H9 (cell line): ENCODE data around the gene UNC5B. TPM values are rescaled to one million over a fixed set of nuclear protein-coding genes. Genes with fewer than 3 reads are reported as not detected.

Experiments used
- DNase-seq: peaks from one replicate; pipeline ENCODE4 v3.0.0-alpha.2; 2017
- H2AFZ ChIP-seq: one replicate; pipeline ENCODE4 v1.6.1; 2013; ENCODE audit warnings: mild to moderate bottlenecking, low read length, control low read depth, moderate library complexity
- H2AK5ac ChIP-seq: 2 replicates; pipeline ENCODE4 v1.6.1; 2013; ENCODE audit warnings: low read length, control low read depth, mixed read lengths; ENCODE audit not compliant: insufficient read length
- H2BK120ac ChIP-seq: one replicate; pipeline ENCODE4 v1.6.1; 2013; ENCODE audit warnings: low read depth, mild to moderate bottlenecking, low read length, control low read depth, inconsistent platforms; ENCODE audit not compliant: poor library complexity, severe bottlenecking
- H2BK12ac ChIP-seq: 2 replicates; pipeline ENCODE4 v1.6.1; 2013; ENCODE audit warnings: low read length, control low read depth, mixed read lengths, low read depth; ENCODE audit not compliant: insufficient read length
- H2BK15ac ChIP-seq: 2 replicates; pipeline ENCODE4 v1.6.1; 2013; ENCODE audit warnings: low read depth, low read length, control low read depth
- H2BK20ac ChIP-seq: one replicate; pipeline ENCODE4 v1.6.1; 2013; ENCODE audit warnings: low read depth, mild to moderate bottlenecking, low read length, control low read depth, inconsistent platforms; ENCODE audit not compliant: poor library complexity, severe bottlenecking
- H2BK5ac ChIP-seq: 2 replicates; pipeline ENCODE4 v1.6.1; 2013; ENCODE audit warnings: low read length, control low read depth, mixed read lengths; ENCODE audit not compliant: insufficient read length
- H3K14ac ChIP-seq: 2 replicates; pipeline ENCODE4 v1.6.1; 2013; ENCODE audit warnings: low read length, control low read depth; ENCODE audit not compliant: insufficient read depth
- H3K18ac ChIP-seq: 2 replicates; pipeline ENCODE4 v1.6.1; 2013; ENCODE audit warnings: low read depth, mild to moderate bottlenecking, mixed read lengths, low read length, control low read depth; ENCODE audit not compliant: insufficient read length
- H3K23ac ChIP-seq: 2 replicates; pipeline ENCODE4 v1.6.1; 2013; ENCODE audit warnings: low read length, control low read depth, mixed read lengths, low read depth; ENCODE audit not compliant: insufficient read length
- H3K23me2 ChIP-seq: 2 replicates; pipeline ENCODE4 v1.6.1; 2013; ENCODE audit warnings: low read depth, mild to moderate bottlenecking, mixed read lengths, low read length, control low read depth; ENCODE audit not compliant: insufficient read length, poor library complexity, severe bottlenecking
- H3K27ac ChIP-seq: 2 replicates; pipeline ENCODE4 v1.5.1; 2013; ENCODE audit warnings: low read length, control low read depth, mixed read lengths, low read depth; ENCODE audit not compliant: insufficient read length
- H3K27me3 ChIP-seq: 2 replicates; pipeline ENCODE4 v1.6.1; 2013; ENCODE audit warnings: low read length, control low read depth, inconsistent platforms; ENCODE audit not compliant: insufficient read depth
- H3K4ac ChIP-seq: 2 replicates; pipeline ENCODE4 v1.6.1; 2013; ENCODE audit warnings: low read depth, mild to moderate bottlenecking, control low read depth, inconsistent platforms, low read length, moderate library complexity
- H3K4me1 ChIP-seq: 2 replicates; pipeline ENCODE4 v1.6.1; 2013; ENCODE audit warnings: low read length, control low read depth, inconsistent platforms; ENCODE audit not compliant: insufficient read depth
- H3K4me2 ChIP-seq: 2 replicates; pipeline ENCODE4 v1.6.1; 2013; ENCODE audit warnings: low read length, control low read depth, mixed read lengths; ENCODE audit not compliant: insufficient read length, insufficient read depth
- H3K56ac ChIP-seq: 2 replicates; pipeline ENCODE4 v1.6.1; 2013; ENCODE audit warnings: low read depth, mild to moderate bottlenecking, mixed read lengths, low read length, control low read depth; ENCODE audit not compliant: insufficient read length
- H3K79me1 ChIP-seq: 2 replicates; pipeline ENCODE4 v1.6.1; 2013; ENCODE audit warnings: low read depth, mild to moderate bottlenecking, moderate library complexity, low read length, control low read depth, inconsistent platforms; ENCODE audit not compliant: insufficient read depth, poor library complexity, severe bottlenecking
- H3K79me2 ChIP-seq: 2 replicates; pipeline ENCODE4 v1.6.1; 2013; ENCODE audit warnings: low read length, control low read depth, inconsistent platforms; ENCODE audit not compliant: insufficient read depth
- H3K9ac ChIP-seq: 2 replicates; pipeline ENCODE4 v1.6.1; 2013; ENCODE audit warnings: low read length, control low read depth, mixed read lengths; ENCODE audit not compliant: insufficient read length; ENCODE audit errors: extremely low read depth
- H3K9me3 ChIP-seq: one replicate; pipeline ENCODE4 v1.6.1; 2013; ENCODE audit warnings: low read depth, low read length, inconsistent platforms; ENCODE audit not compliant: control insufficient read depth
- H3T11ph ChIP-seq: one replicate; pipeline ENCODE4 v1.6.1; 2013; ENCODE audit warnings: mild to moderate bottlenecking, low read length, control low read depth, inconsistent platforms
- H4K20me1 ChIP-seq: one replicate; pipeline ENCODE4 v1.6.1; 2013; ENCODE audit not compliant: control insufficient read depth, insufficient read length, insufficient read depth
- H4K5ac ChIP-seq: 2 replicates; pipeline ENCODE4 v1.6.1; 2013; ENCODE audit warnings: low read depth, mild to moderate bottlenecking, mixed read lengths, low read length, control low read depth; ENCODE audit not compliant: insufficient read length
- H4K8ac ChIP-seq: replicated peaks from 2 replicates; pipeline ENCODE4 v1.6.1; 2013; ENCODE audit warnings: low read length, control low read depth, mixed read lengths, low read depth; ENCODE audit not compliant: insufficient read length
- H4K91ac ChIP-seq: 2 replicates; pipeline ENCODE4 v1.6.1; 2013; ENCODE audit warnings: low read depth, mild to moderate bottlenecking, moderate library complexity, mixed read lengths, low read length, control low read depth; ENCODE audit not compliant: insufficient read length
- H3K27ac Mint-ChIP-seq, 3 experiments: 2 replicates in 2 of 3; 3 replicates in 1 of 3; pipeline ENCODE4 v1.8.0; 2020 to 2021; ENCODE audit warnings: mixed read lengths in 3 of 3, mild to moderate bottlenecking in 1 of 3, moderate library complexity in 1 of 3
- H3K27me3 Mint-ChIP-seq: 2 replicates; pipeline ENCODE4 v1.8.0; 2021; ENCODE audit warnings: low read depth, mild to moderate bottlenecking, moderate library complexity, mixed read lengths
- H3K36me3 Mint-ChIP-seq, 3 experiments: 2 replicates in 2 of 3; 3 replicates in 1 of 3; pipeline ENCODE4 v1.8.0; 2020 to 2021; ENCODE audit warnings: low read depth in 3 of 3, mixed read lengths in 3 of 3; ENCODE audit not compliant: insufficient read depth in 1 of 3
- H3K4me1 Mint-ChIP-seq, 2 experiments: 2 replicates each; pipeline ENCODE4 v1.8.0; 2020; ENCODE audit warnings: mixed read lengths in 2 of 2
- H3K4me3 Mint-ChIP-seq, 2 experiments: 2 replicates in 1 of 2; 3 replicates in 1 of 2; pipeline ENCODE4 v1.8.0; 2020 to 2021; ENCODE audit warnings: mild to moderate bottlenecking in 2 of 2, mixed read lengths in 2 of 2, moderate library complexity in 1 of 2
- H3K9me3 Mint-ChIP-seq, 2 experiments: 2 replicates in 1 of 2; 3 replicates in 1 of 2; pipeline ENCODE4 v1.8.0; 2020; ENCODE audit warnings: mild to moderate bottlenecking in 2 of 2, mixed read lengths in 2 of 2, moderate library complexity in 1 of 2
- CTCF ChIP-seq: fragments of 200-600 bp; sonication (generic); conservative IDR thresholded peaks from 3 replicates; pipeline ENCODE4 v1.8.0; 2021; ENCODE audit warnings: antibody characterized with exemption, mild to moderate bottlenecking
- WGBS: extraction: QIAGEN DNeasy Blood & Tissue Kit; methylation state at CpG from one replicate; pipeline ENCODE4 v1.1.7; 2013; ENCODE audit warnings: missing lambda C conversion rate, low lambda C conversion rate, mixed read lengths; ENCODE audit not compliant: insufficient read length; ENCODE audit errors: extremely low coverage; 5-methylcytosine and 5-hydroxymethylcytosine counted together
- total RNA-seq: library from RNA; stranded (reverse); gene quantifications from 2 replicates; pipeline ENCODE4 v1.2.1, GENCODE V29; 2021

Gene UNC5B
- total RNA-seq, 1 experiment from 2014 or later: 28.4 TPM

GRCh38 chr10:71258446-71259145 lies 46.2 kb downstream of the UNC5B start:
- H2AFZ ChIP-seq: no peak overlapping the region
- no peaks in the 10 kb centered on the region for H3K27me3 ChIP-seq
- H4K91ac ChIP-seq: no peak overlapping the region
- H3K18ac ChIP-seq: no peak overlapping the region
- H3K27ac Mint-ChIP-seq: no peak overlapping the region
- no peak overlapping the region for H2BK120ac ChIP-seq
- no peak overlapping the region for H3T11ph ChIP-seq
- no peak for DNase-seq
- H2BK12ac ChIP-seq: no peak overlapping the region
- no peak overlapping the region for H3K56ac ChIP-seq
- H2BK5ac ChIP-seq: no peak overlapping the region
- no peak overlapping the region for H3K4me2 ChIP-seq
- H3K79me2 ChIP-seq: no peaks in the 10 kb centered on the region
- no peaks in the 10 kb centered on the region for H4K20me1 ChIP-seq
- no peak overlapping the region for H3K4ac ChIP-seq
- H2BK20ac ChIP-seq: no peak overlapping the region
- no CpG with 5 or more reads among the region's 9 CpGs for WGBS
- H3K9me3 Mint-ChIP-seq: no peaks in the 10 kb centered on the region; a peak in 2 of 5 replicates
- H3K36me3 Mint-ChIP-seq: peaks cover 0 to 2% (median 0%) of the 10 kb centered on the region in 3 experiments; a peak in 2 of 7 replicates
- H3K9me3 ChIP-seq: no peaks in the 10 kb centered on the region
- H3K9ac ChIP-seq: no peak overlapping the region
- peaks cover 9% of the 10 kb centered on the region; the same call in 1 of the 2 replicates for H3K4me1 ChIP-seq
- no peak overlapping the region for H3K4me3 Mint-ChIP-seq
- no peak overlapping the region for H2BK15ac ChIP-seq
- no peak overlapping the region for H3K14ac ChIP-seq
- H4K8ac ChIP-seq: no peak overlapping the region
- peaks cover 4% of the 10 kb centered on the region for H3K27me3 Mint-ChIP-seq
- no peaks in the 10 kb centered on the region for H3K79me1 ChIP-seq
- peaks cover 60 to 66% of the 10 kb centered on the region in 2 experiments for H3K4me1 Mint-ChIP-seq
- no peak overlapping the region for H3K23ac ChIP-seq
- H3K27ac ChIP-seq: no peak overlapping the region
- no peak overlapping the region for H2AK5ac ChIP-seq
- H4K5ac ChIP-seq: no peak overlapping the region
- H3K23me2 ChIP-seq: no peaks in the 10 kb centered on the region
- TF ChIP-seq CTCF: no peak
